HG03378 (cell line): ENCODE results near the gene VAV3.

Source experiments
- ATAC-seq: cut with Tn5 transposase; IDR thresholded peaks from one replicate; pipeline ENCODE4 v1.9.1; 2021; ENCODE audit warnings: mild to moderate bottlenecking, moderate library complexity; ENCODE audit not compliant: unreplicated experiment

The VAV3 gene

GRCh38 chr1:107689733-107690132 lies 275.2 kb downstream of the VAV3 start:
- ATAC-seq = no peak

GRCh38 chr1:107689159-107689558 lies 275.8 kb downstream of the VAV3 start:
- no peak for ATAC-seq

GRCh38 chr1:107687849-107688753 lies 276.9 kb downstream of the VAV3 start:
- ATAC-seq = no peak

- no peak for ATAC-seq
Observed at GRCh38 chr1:107683683-107684082, 281.3 kb downstream of the VAV3 start.

- ATAC-seq = no peak
Observed at GRCh38 chr1:107683191-107683657, 281.8 kb downstream of the VAV3 start.

GRCh38 chr1:107682467-107682866 lies 282.5 kb downstream of the VAV3 start:
- no peak for ATAC-seq

GRCh38 chr1:107681001-107681479 lies 283.9 kb downstream of the VAV3 start:
- ATAC-seq = no peak

GRCh38 chr1:107680579-107680985 lies 284.4 kb downstream of the VAV3 start:
- ATAC-seq = no peak

- ATAC-seq = no peak
Observed at GRCh38 chr1:107679411-107679953, 285.5 kb downstream of the VAV3 start.

- ATAC-seq = no peak
Observed at GRCh38 chr1:107678993-107679392, 286.0 kb downstream of the VAV3 start.

- ATAC-seq = no peak
Observed at GRCh38 chr1:107677697-107678096, 287.3 kb downstream of the VAV3 start.

GRCh38 chr1:107674486-107674885 lies 290.5 kb downstream of the VAV3 start:
- ATAC-seq = no peak

- ATAC-seq = no peak
Observed at GRCh38 chr1:107673006-107673405, 292.0 kb downstream of the VAV3 start.

GRCh38 chr1:107670397-107671040 lies 294.5 kb downstream of the VAV3 start:
- no peak for ATAC-seq

- no peak for ATAC-seq
Observed at GRCh38 chr1:107669996-107670395, 295.0 kb downstream of the VAV3 start.

- no peak for ATAC-seq
Observed at GRCh38 chr1:107668762-107669161, 296.2 kb downstream of the VAV3 start.

- no peak for ATAC-seq
Observed at GRCh38 chr1:107666493-107666892, 298.5 kb downstream of the VAV3 start.

GRCh38 chr1:107664982-107665925 lies 299.7 kb downstream of the VAV3 start:
- ATAC-seq = no peak

GRCh38 chr1:107662971-107663370 lies 302.0 kb downstream of the VAV3 start:
- no peak for ATAC-seq

- no peak for ATAC-seq
Observed at GRCh38 chr1:107661158-107661557, 303.8 kb downstream of the VAV3 start.

- no peak for ATAC-seq
Observed at GRCh38 chr1:107659961-107660360, 305.0 kb downstream of the VAV3 start.
